K562 (cell line): ENCODE data around the gene SLC25A21. TPM values are rescaled to one million over a fixed set of nuclear protein-coding genes. Genes with fewer than 3 reads are reported as not detected.

Source experiments
- BRD9 ChIP-seq: fragments of 450-650 bp; IDR thresholded peaks from 2 replicates; pipeline ENCODE4 v1.6.1; 2018; ENCODE audit warnings: low read depth; ENCODE audit not compliant: partially characterized antibody
- CREBBP ChIP-seq: IDR thresholded peaks from one replicate; pipeline ENCODE4 v1.6.1; 2012; ENCODE audit warnings: low read depth, mild to moderate bottlenecking, control low read depth, inconsistent platforms, low read length
- ETS1 ChIP-seq: conservative IDR thresholded peaks from 2 replicates; pipeline ENCODE4 v1.6.1; 2011; ENCODE audit warnings: low read depth, mild to moderate bottlenecking, low read length; ENCODE audit not compliant: control insufficient read depth
- FOXK2 ChIP-seq, 2 experiments: fragments of 450-650 bp; IDR thresholded peaks in 1 of 2; conservative IDR thresholded peaks in 1 of 2; 2 replicates each; pipeline ENCODE4 v1.6.1; 2016; ENCODE audit warnings: low read depth in 2 of 2, mild to moderate bottlenecking in 1 of 2
- HLTF ChIP-seq: fragments of 450-650 bp; IDR thresholded peaks from 2 replicates; pipeline ENCODE4 v1.6.1; 2016
- IRF2 ChIP-seq: sonication (generic); formaldehyde crosslinking; IDR thresholded peaks from 2 replicates; pipeline ENCODE4 v1.8.1; 2022; ENCODE audit warnings: mild to moderate bottlenecking, missing genetic modification reagents
- KLF16 ChIP-seq: IDR thresholded peaks from 2 replicates; pipeline ENCODE4 v1.6.1; 2016; ENCODE audit warnings: antibody characterized with exemption
- MTA3 ChIP-seq: fragments of 450-650 bp; formaldehyde crosslinking; IDR thresholded peaks from 2 replicates; pipeline ENCODE4 v1.6.1; 2017; ENCODE audit warnings: mild to moderate bottlenecking, borderline replicate concordance
- NELFE ChIP-seq: IDR thresholded peaks from 2 replicates; pipeline ENCODE4 v1.6.1; 2011; ENCODE audit warnings: mild to moderate bottlenecking; ENCODE audit not compliant: insufficient read depth, insufficient read length
- NFE2L1 ChIP-seq: fragments of 450-650 bp; IDR thresholded peaks from 2 replicates; pipeline ENCODE4 v1.6.1; 2016; ENCODE audit warnings: missing genetic modification characterization, low read depth, mild to moderate bottlenecking, missing compliant biosample characterization, moderate library complexity, borderline replicate concordance
- POLR2G ChIP-seq: fragments of 200-400 bp; formaldehyde crosslinking; IDR thresholded peaks from 2 replicates; pipeline ENCODE4 v1.6.1; 2017; ENCODE audit warnings: low read depth, mild to moderate bottlenecking, antibody characterized with exemption, low read length, moderate library complexity
- POLR2H ChIP-seq: IDR thresholded peaks from 2 replicates; pipeline ENCODE4 v1.6.1; 2016; ENCODE audit warnings: missing genetic modification characterization, low read depth, mild to moderate bottlenecking, control low read depth, missing compliant biosample characterization, moderate library complexity
- PYGO2 ChIP-seq: fragments of 450-650 bp; IDR thresholded peaks from 2 replicates; pipeline ENCODE4 v1.6.1; 2016; ENCODE audit warnings: mild to moderate bottlenecking, missing genetic modification characterization, moderate library complexity, missing compliant biosample characterization
- SNIP1 ChIP-seq: fragments of 450-650 bp; IDR thresholded peaks from 2 replicates; pipeline ENCODE4 v1.7.1; 2017; ENCODE audit warnings: low read depth, mild to moderate bottlenecking
- SREBF2 ChIP-seq: sonication (generic); formaldehyde crosslinking; IDR thresholded peaks from 2 replicates; pipeline ENCODE4 v1.4.0; 2020; ENCODE audit warnings: mild to moderate bottlenecking, missing genetic modification reagents
- SRSF7 ChIP-seq: fragments of 200-400 bp; formaldehyde crosslinking; optimal IDR thresholded peaks from 2 replicates; pipeline ENCODE3; 2017; ENCODE audit warnings: mild to moderate bottlenecking, low read depth, low read length
- TFE3 ChIP-seq: fragments of 450-650 bp; formaldehyde crosslinking; IDR thresholded peaks from 2 replicates; pipeline ENCODE4 v1.4.0; 2020; ENCODE audit warnings: mild to moderate bottlenecking, mixed read lengths
- TGIF2 ChIP-seq: sonication (generic); formaldehyde crosslinking; IDR thresholded peaks from 2 replicates; pipeline ENCODE4 v1.8.1; 2022; ENCODE audit warnings: mild to moderate bottlenecking, missing genetic modification reagents, moderate library complexity
- U2AF1 ChIP-seq: fragments of 200-400 bp; formaldehyde crosslinking; optimal IDR thresholded peaks from 2 replicates; pipeline ENCODE3; 2017; ENCODE audit warnings: mild to moderate bottlenecking, low read depth, low read length, moderate library complexity
- ZEB2 ChIP-seq: fragments of 450-650 bp; IDR thresholded peaks from 2 replicates; pipeline ENCODE4 v1.6.1; 2016
- ZNF24 ChIP-seq: fragments of 450-650 bp; IDR thresholded peaks from 2 replicates; pipeline ENCODE4 v1.6.1; 2016
- ZNF277 ChIP-seq: fragments of 250-450 bp; sonication (Bioruptor Pico); IDR thresholded peaks from 2 replicates; pipeline ENCODE4 v1.8.0; 2022; ENCODE audit warnings: inconsistent platforms, mild to moderate bottlenecking, moderate library complexity, borderline replicate concordance
- ZNF316 ChIP-seq: fragments of 450-650 bp; IDR thresholded peaks from 2 replicates; pipeline ENCODE4 v1.6.1; 2016
- ZNF764 ChIP-seq: fragments of 250-450 bp; sonication (Bioruptor Pico); IDR thresholded peaks from 2 replicates; pipeline ENCODE4 v1.4.0; 2020; ENCODE audit warnings: low read depth, mild to moderate bottlenecking, moderate library complexity
- ZNF830 ChIP-seq: fragments of 250-450 bp; sonication (Bioruptor Pico); IDR thresholded peaks from 2 replicates; pipeline ENCODE4 v1.5.0; 2021; ENCODE audit warnings: mild to moderate bottlenecking
- polyA plus RNA-seq, 8 experiments: library from polyadenylated mRNA; depleted of rRNA in 4 of 8; stranded (reverse) in 5 of 8; unstranded in 3 of 8; fragments of >200 nt; fragmentation: Nextera tagmentation in 2 of 8; fragmentation: Illumina TruSeq in 1 of 8; extraction: Ambion mirVana in 2 of 8; extraction: Trizol in 1 of 8; gene quantifications; 2 replicates each; pipeline versions ENCODE4 v1.2.1 to v1.2.3, GENCODE V29; 2011 to 2014; ENCODE audit warnings: inconsistent platforms in 1 of 8, missing spikeins in 1 of 8
- total RNA-seq, 7 experiments: library from RNA; depleted of rRNA in 6 of 7; stranded (reverse); fragments of >200 nt in 6 of 7; fragmentation: Illumina TruSeq in 2 of 7; extraction: Trizol in 2 of 7; gene quantifications; 2 replicates each; pipeline versions ENCODE4 v1.2.1 to v1.2.3, GENCODE V29; 2011 to 2021; ENCODE audit warnings: low replicate concordance in 1 of 7
- TF ChIP-seq, protein P1 (sequence below): sonication (generic); formaldehyde crosslinking; IDR thresholded peaks from 2 replicates; pipeline ENCODE4 v1.8.1; 2023; ENCODE audit warnings: mild to moderate bottlenecking, missing genetic modification reagents

The SLC25A21 gene
- total and polyA plus RNA-seq, 9 of the 15 experiments (the other 6 are each of a cell fraction or from before 2014, with no cell fraction given), result 15.2 to 46.7 (median 28.7) TPM

GRCh38 chr14:36773136-36773540 is 399.3 kb downstream of the SLC25A21 start (continued):
- TF ChIP-seq ZNF277 (CRISPR knock-in tag), result no peak
- no peak for TF ChIP-seq FOXK2 (conservative IDR thresholded peaks at IDR 0.05 in 1 of 2, IDR thresholded peaks at IDR 0.05 in 1 of 2; ENCODE audit: low read depth in 2 of 2)
- TF ChIP-seq ZNF830 (CRISPR knock-in tag), result no peak
- no peak for TF ChIP-seq SREBF2
- TF ChIP-seq PYGO2 (tag), result no peak
- TF ChIP-seq U2AF1, result no peak
- no peak for TF ChIP-seq IRF2
- TF ChIP-seq HLTF, result no peak
- no peak for TF ChIP-seq SRSF7
- TF ChIP-seq POLR2H, result no peak
- TF ChIP-seq TGIF2, result no peak
- TF ChIP-seq MTA3, result 0 out of 2 replicates have a peak, but pooled peaks have one; percentile 23
- no peak for TF ChIP-seq NELFE
- no peak for TF ChIP-seq ZNF316
- TF ChIP-seq SNIP1, result no peak
- TF ChIP-seq KLF16, result peak; percentile 60
- TF ChIP-seq TFE3, result no peak
- TF ChIP-seq POLR2G, result no peak
- no peak for TF ChIP-seq ETS1
- no peak for TF ChIP-seq ZEB2
- no peak for TF ChIP-seq ZNF24
- TF ChIP-seq, protein P1, sequence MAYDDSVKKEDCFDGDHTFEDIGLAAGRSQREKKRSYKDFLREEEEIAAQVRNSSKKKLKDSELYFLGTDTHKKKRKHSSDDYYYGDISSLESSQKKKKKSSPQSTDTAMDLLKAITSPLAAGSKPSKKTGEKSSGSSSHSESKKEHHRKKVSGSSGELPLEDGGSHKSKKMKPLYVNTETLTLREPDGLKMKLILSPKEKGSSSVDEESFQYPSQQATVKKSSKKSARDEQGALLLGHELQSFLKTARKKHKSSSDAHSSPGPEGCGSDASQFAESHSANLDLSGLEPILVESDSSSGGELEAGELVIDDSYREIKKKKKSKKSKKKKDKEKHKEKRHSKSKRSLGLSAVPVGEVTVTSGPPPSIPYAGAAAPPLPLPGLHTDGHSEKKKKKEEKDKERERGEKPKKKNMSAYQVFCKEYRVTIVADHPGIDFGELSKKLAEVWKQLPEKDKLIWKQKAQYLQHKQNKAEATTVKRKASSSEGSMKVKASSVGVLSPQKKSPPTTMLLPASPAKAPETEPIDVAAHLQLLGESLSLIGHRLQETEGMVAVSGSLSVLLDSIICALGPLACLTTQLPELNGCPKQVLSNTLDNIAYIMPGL, result no peak
- TF ChIP-seq NFE2L1 (tag), result no peak
- TF ChIP-seq BRD9, result no peak
- no peak for TF ChIP-seq CREBBP
- no peak for TF ChIP-seq ZNF764
